HG02623 (cell line): ENCODE measurements around the gene TEX14.

Source experiments
- ATAC-seq: cut with Tn5 transposase; IDR thresholded peaks from one replicate; pipeline ENCODE4 v1.9.1; 2021; ENCODE audit warnings: moderate library complexity; ENCODE audit not compliant: unreplicated experiment

Gene TEX14

DNA sequence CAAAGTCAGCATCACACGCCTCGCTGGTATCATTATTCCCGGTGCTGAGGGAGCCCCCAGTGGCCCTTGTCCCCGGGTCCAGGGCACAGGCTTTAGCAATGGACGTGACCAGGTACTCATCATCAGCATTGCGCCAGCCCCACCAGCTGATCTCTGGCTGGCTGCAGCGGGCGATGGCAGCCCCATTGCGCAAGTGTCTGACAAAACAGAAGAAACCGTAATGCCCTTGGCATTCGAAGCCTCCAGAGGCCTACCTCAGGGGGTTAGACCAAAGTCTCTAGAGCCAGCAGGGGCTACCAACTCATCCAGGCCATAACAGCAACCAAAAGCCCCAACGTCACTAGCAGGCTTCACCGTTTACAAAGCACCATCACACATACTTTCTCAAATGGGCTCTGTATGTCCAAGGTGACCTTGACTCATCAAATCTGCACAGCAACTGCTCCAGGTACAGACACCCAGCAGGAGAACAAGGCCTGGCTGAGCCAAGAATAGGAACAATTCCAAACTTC is 184.7 kb downstream of the TEX14 start:
- no peak for ATAC-seq
